ENCODE data around the gene YWHAG. TPM values are rescaled to one million over a fixed set of nuclear protein-coding genes. Genes with fewer than 3 reads are reported as not detected.

The YWHAG gene
- total RNA-seq, 1 donor from 2014 or later = 351 TPM

- peaks cover 99% of the 10 kb centered on the region for H3K79me2 ChIP-seq (ENCODE audit: insufficient read depth, low read length)
- Mint-ChIP-seq H3K27me3 (ENCODE audit: low read depth, unreplicated experiment) (no peaks in the 10 kb centered on the region), H3K36me3 (ENCODE audit: low read depth, unreplicated experiment) (peaks cover 51% of the 10 kb centered on the region), H3K27ac (ENCODE audit: unreplicated experiment) (peak overlapping the region; percentile 55), H3K4me1 (ENCODE audit: low read depth, unreplicated experiment) (peaks cover 53% of the 10 kb centered on the region), H3K4me3 (ENCODE audit: unreplicated experiment) (no peak overlapping the region), H3K9me3 (ENCODE audit: unreplicated experiment) (no peaks in the 10 kb centered on the region)
- no peaks in the 10 kb centered on the region for H3K27me3 ChIP-seq (ENCODE audit: insufficient read depth, low read length)
- peaks cover 42% of the 10 kb centered on the region for H3K36me3 ChIP-seq (ENCODE audit: insufficient read depth, low read length)
- H3K4me3 ChIP-seq (ENCODE audit: insufficient read depth, low read depth, low read length) = no peak overlapping the region
- H3K4me2 ChIP-seq (ENCODE audit: low read length) = no peak overlapping the region
- peaks cover 18% of the 10 kb centered on the region for H3K4me1 ChIP-seq (ENCODE audit: insufficient read depth, low read length)
- H4K20me1 ChIP-seq (ENCODE audit: insufficient read depth, low read length) = peaks cover 99% of the 10 kb centered on the region
- no peak overlapping the region for H2AFZ ChIP-seq (ENCODE audit: low read depth, low read length)
- H3K9ac ChIP-seq (ENCODE audit: low read length) = no peak overlapping the region
- TF ChIP-seq EZH2 (IDR thresholded peaks at IDR 0.05; ENCODE audit: insufficient read depth, low read length) (no peak), CTCF (IDR thresholded peaks at IDR 0.05; ENCODE audit: insufficient read depth, low read depth, low read length) (no peak)
- no peaks in the 10 kb centered on the region for H3K9me3 ChIP-seq (ENCODE audit: insufficient read depth, low read depth, low read length)
- H3K27ac ChIP-seq (ENCODE audit: low read depth, low read length) = no peak overlapping the region
- DNase-seq (ENCODE audit: low read depth) (no peak), FAIRE-seq (no peak)
These were observed 9.4 kb downstream of the YWHAG start for GRCh38 chr7:76349313-76349885.

GRCh38 chr7:76347710-76348109, 11.1 kb downstream of the YWHAG start:
- DNase-seq (ENCODE audit: low read depth) (no peak), FAIRE-seq (no peak)
- Histone ChIP-seq H3K9me3 (ENCODE audit: insufficient read depth, low read depth, low read length) (no peaks in the 10 kb centered on the region), H3K36me3 (ENCODE audit: insufficient read depth, low read length) (peaks cover 56% of the 10 kb centered on the region), H3K9ac (ENCODE audit: low read length) (no peak overlapping the region), H2AFZ (ENCODE audit: low read depth, low read length) (no peak overlapping the region), H3K4me2 (ENCODE audit: low read length) (no peak overlapping the region), H4K20me1 (ENCODE audit: insufficient read depth, low read length) (peaks cover 99% of the 10 kb centered on the region), H3K79me2 (ENCODE audit: insufficient read depth, low read length) (peaks cover 99% of the 10 kb centered on the region), H3K4me1 (ENCODE audit: insufficient read depth, low read length) (peaks cover 27% of the 10 kb centered on the region), H3K4me3 (ENCODE audit: insufficient read depth, low read depth, low read length) (no peak overlapping the region), H3K27me3 (ENCODE audit: insufficient read depth, low read length) (no peaks in the 10 kb centered on the region), H3K27ac (ENCODE audit: low read depth, low read length) (no peak overlapping the region)
- H3K27me3 Mint-ChIP-seq (ENCODE audit: low read depth, unreplicated experiment) = no peaks in the 10 kb centered on the region
- H3K36me3 Mint-ChIP-seq (ENCODE audit: low read depth, unreplicated experiment) = peaks cover 57% of the 10 kb centered on the region
- peak overlapping the region; percentile 60 for H3K4me3 Mint-ChIP-seq (ENCODE audit: unreplicated experiment)
- TF ChIP-seq EZH2 (IDR thresholded peaks at IDR 0.05; ENCODE audit: insufficient read depth, low read length) (no peak), CTCF (IDR thresholded peaks at IDR 0.05; ENCODE audit: insufficient read depth, low read depth, low read length) (no peak)
- H3K27ac Mint-ChIP-seq (ENCODE audit: unreplicated experiment) = peak overlapping the region; percentile 64
- peaks cover 55% of the 10 kb centered on the region for H3K4me1 Mint-ChIP-seq (ENCODE audit: low read depth, unreplicated experiment)
- H3K9me3 Mint-ChIP-seq (ENCODE audit: unreplicated experiment) = no peaks in the 10 kb centered on the region

- TF ChIP-seq CTCF (IDR thresholded peaks at IDR 0.05; ENCODE audit: insufficient read depth, low read depth, low read length) (no peak), EZH2 (IDR thresholded peaks at IDR 0.05; ENCODE audit: insufficient read depth, low read length) (no peak)
- H3K9ac ChIP-seq (ENCODE audit: low read length) = no peak overlapping the region
- no peaks in the 10 kb centered on the region for H3K9me3 ChIP-seq (ENCODE audit: insufficient read depth, low read depth, low read length)
- Mint-ChIP-seq H3K27ac (ENCODE audit: unreplicated experiment) (peak overlapping the region; percentile 60), H3K4me3 (ENCODE audit: unreplicated experiment) (peak overlapping the region; percentile 72), H3K36me3 (ENCODE audit: low read depth, unreplicated experiment) (peaks cover 57% of the 10 kb centered on the region), H3K27me3 (ENCODE audit: low read depth, unreplicated experiment) (no peaks in the 10 kb centered on the region), H3K4me1 (ENCODE audit: low read depth, unreplicated experiment) (peaks cover 57% of the 10 kb centered on the region), H3K9me3 (ENCODE audit: unreplicated experiment) (no peaks in the 10 kb centered on the region)
- H3K27ac ChIP-seq (ENCODE audit: low read depth, low read length) = no peak overlapping the region
- FAIRE-seq = no peak
- peaks cover 99% of the 10 kb centered on the region for H4K20me1 ChIP-seq (ENCODE audit: insufficient read depth, low read length)
- DNase-seq (ENCODE audit: low read depth) = no peak
- H3K27me3 ChIP-seq (ENCODE audit: insufficient read depth, low read length) = no peaks in the 10 kb centered on the region
- H3K36me3 ChIP-seq (ENCODE audit: insufficient read depth, low read length) = peaks cover 64% of the 10 kb centered on the region
- peaks cover 24% of the 10 kb centered on the region for H3K4me1 ChIP-seq (ENCODE audit: insufficient read depth, low read length)
- peaks cover 99% of the 10 kb centered on the region for H3K79me2 ChIP-seq (ENCODE audit: insufficient read depth, low read length)
- H2AFZ ChIP-seq (ENCODE audit: low read depth, low read length) = no peak overlapping the region
- peak overlapping the region; percentile 48 for H3K4me2 ChIP-seq (ENCODE audit: low read length)
- no peak overlapping the region for H3K4me3 ChIP-seq (ENCODE audit: insufficient read depth, low read depth, low read length)
These were observed 12.0 kb downstream of the YWHAG start for GRCh38 chr7:76346778-76347177.
